BJ (cell line): ENCODE results near the gene ADAM19. TPM values are rescaled to one million over a fixed set of nuclear protein-coding genes. Genes with fewer than 3 reads are reported as not detected.

ENCODE experiments used
- CTCF ChIA-PET: fragments of 350-600 bp; formaldehyde crosslinking; extraction: SDS; loops from one replicate; lab custom pipeline; 2021; ENCODE audit warnings: antibody characterized with exemption, inconsistent platforms; lab: Yijun Ruan, JAX
- POLR2A ChIA-PET: fragments of 300-600 bp; sonication (Branson Sonifier 250); formaldehyde crosslinking; extraction: SDS; loops from one replicate; lab custom pipeline; 2021; ENCODE audit warnings: antibody characterized with exemption; lab: Charles Lee
- DNase-seq: peaks from one replicate; pipeline ENCODE4 v3.0.0-alpha.2; 2011; ENCODE audit warnings: low read depth
- H3K27me3 ChIP-seq: 2 replicates; pipeline ENCODE4 v1.6.0; 2011; ENCODE audit warnings: low read length; ENCODE audit not compliant: control insufficient read depth, insufficient read depth
- H3K36me3 ChIP-seq: 2 replicates; pipeline ENCODE4 v1.5.1; 2011; ENCODE audit warnings: low read length; ENCODE audit not compliant: control insufficient read depth, insufficient read depth
- H3K4me3 ChIP-seq: 2 replicates; pipeline ENCODE4 v1.5.1; 2011; ENCODE audit warnings: low read depth, mild to moderate bottlenecking, control low read depth, low read length
- polyA plus RNA-seq: library from polyadenylated mRNA; depleted of rRNA; stranded (reverse); fragments of >200 nt; gene quantifications from 2 replicates; pipeline ENCODE4 v1.2.3, GENCODE V29; 2011
- TF ChIP-seq, protein P1 (sequence below): IDR thresholded peaks from 2 replicates; pipeline ENCODE4 v1.5.1; 2011; ENCODE audit warnings: low read depth, mild to moderate bottlenecking, control low read depth, inconsistent platforms, low read length, moderate library complexity; ENCODE audit not compliant: insufficient read depth

ADAM19 gene
- polyA plus RNA-seq, 1 experiment = 68.3 TPM

DNA sequence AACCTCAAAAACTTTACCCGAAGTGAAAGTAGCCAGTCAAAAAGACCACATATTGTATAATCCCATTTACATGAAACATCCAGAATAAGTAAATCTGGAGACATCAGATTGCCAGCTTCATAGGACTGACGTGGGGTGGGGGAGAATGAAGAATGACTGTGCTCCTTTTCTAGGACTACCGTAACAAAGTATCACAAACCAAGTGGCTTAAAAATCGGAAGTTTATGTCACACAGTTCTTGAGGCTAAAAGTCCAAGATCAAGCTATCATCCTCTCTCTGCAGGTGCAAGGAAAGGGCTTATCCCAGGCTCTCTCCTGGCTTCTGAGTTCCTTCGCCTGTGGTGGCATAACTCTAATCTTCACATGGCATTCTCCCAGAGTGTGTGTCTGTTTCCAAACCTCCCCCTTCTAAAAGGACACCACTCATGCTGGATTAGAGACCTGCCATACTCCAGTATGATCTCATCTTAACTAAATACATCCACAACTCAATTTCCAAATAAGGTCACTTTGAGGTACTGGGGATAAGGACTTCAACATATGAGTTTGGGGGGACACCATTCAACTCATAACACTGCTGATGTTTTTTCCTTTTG is 25.5 kb downstream of the ADAM19 start:
- DNase-seq = no peak

DNA sequence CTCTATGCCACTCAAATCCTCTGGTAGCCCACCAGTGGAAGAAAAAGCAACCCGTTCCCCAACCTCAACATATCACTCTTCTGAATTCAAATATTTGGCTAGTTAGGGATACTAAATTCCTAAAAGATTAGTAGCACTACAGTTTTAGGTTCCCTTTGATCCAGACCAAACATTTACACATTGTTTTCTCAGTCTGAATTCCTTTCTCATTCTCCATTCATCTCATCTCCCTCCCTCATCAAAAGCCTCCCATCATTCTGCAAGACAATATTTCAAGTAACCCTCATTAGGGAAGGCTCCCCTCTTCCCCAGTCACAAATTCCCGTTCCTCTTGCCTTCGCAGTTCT is 26.3 kb downstream of the ADAM19 start:
- ChIA-PET POLR2A (interaction anchor here (0.6 kb wide), 1 partner anchor 164 kb away, joined by 3 read pairs; no protein-coding TSS in a partner anchor), CTCF (interaction anchor here (1.1 kb wide), 1 partner anchor 194 kb away, joined by 3 read pairs; the partner anchor contains the start of gene LSM11)
- H3K27me3 ChIP-seq = no peaks in the 10 kb centered on the region
- TF ChIP-seq, protein P1, sequence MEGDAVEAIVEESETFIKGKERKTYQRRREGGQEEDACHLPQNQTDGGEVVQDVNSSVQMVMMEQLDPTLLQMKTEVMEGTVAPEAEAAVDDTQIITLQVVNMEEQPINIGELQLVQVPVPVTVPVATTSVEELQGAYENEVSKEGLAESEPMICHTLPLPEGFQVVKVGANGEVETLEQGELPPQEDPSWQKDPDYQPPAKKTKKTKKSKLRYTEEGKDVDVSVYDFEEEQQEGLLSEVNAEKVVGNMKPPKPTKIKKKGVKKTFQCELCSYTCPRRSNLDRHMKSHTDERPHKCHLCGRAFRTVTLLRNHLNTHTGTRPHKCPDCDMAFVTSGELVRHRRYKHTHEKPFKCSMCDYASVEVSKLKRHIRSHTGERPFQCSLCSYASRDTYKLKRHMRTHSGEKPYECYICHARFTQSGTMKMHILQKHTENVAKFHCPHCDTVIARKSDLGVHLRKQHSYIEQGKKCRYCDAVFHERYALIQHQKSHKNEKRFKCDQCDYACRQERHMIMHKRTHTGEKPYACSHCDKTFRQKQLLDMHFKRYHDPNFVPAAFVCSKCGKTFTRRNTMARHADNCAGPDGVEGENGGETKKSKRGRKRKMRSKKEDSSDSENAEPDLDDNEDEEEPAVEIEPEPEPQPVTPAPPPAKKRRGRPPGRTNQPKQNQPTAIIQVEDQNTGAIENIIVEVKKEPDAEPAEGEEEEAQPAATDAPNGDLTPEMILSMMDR = no peak
- no peak overlapping the region for H3K4me3 ChIP-seq
- DNase-seq = no peak
- 0 out of 2 replicates have a peak, but pooled peaks cover 2% of the 10 kb centered on the region for H3K36me3 ChIP-seq

More for the DNA sequence above, 25.5 kb downstream of the ADAM19 start:
- ChIA-PET POLR2A (no interaction called here), CTCF (interaction anchor here (1.4 kb wide), 1 partner anchor 12 kb away, joined by 3 read pairs; no protein-coding TSS in a partner anchor)
- TF ChIP-seq, protein P1 = no peak
- 0 out of 2 replicates have a peak, but pooled peaks cover 2% of the 10 kb centered on the region for H3K36me3 ChIP-seq
- no peaks in the 10 kb centered on the region for H3K27me3 ChIP-seq
- no peak overlapping the region for H3K4me3 ChIP-seq

DNA sequence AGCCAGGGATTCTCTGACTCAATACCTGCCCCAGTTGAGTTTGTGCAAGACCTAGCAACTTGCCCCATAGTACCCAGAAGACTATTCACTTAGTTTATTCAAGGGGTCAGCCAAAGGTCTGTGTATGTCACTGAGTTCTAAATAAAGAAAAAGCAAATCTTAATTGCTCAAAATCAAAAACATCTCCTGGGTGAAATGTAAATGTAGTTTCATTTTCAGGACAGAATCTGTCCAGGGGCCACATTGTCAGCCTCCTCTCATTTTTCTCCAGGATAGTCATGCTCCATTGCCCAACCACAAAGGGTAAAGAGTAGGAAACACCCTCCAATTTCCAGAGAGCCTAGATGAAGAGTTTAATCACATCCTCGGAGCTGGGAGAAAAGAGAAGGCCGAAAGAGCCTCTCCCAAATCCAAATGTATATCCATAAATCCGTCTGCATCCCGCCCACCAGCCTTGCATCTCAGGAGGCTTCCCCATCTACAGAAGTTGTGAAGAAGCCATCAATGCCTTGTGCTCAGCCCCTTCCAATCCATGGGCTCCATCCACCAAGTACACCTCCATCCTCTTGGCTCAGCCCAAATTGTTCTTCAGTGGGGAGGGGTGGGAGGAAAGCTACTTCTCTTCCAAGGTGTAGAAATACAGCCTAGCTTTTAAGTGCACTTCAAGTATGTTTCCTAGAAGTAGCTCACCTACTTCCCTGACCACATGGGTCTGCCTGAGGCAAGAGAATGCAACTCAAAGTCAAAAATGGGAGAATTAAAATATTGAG is 26.9 kb downstream of the ADAM19 start:
- TF ChIP-seq, protein P1 = no peak
- Histone ChIP-seq H3K4me3 (no peak overlapping the region), H3K36me3 (no peaks in the 10 kb centered on the region), H3K27me3 (no peaks in the 10 kb centered on the region)
- ChIA-PET CTCF (interaction anchor here (1.1 kb wide), 1 partner anchor 195 kb away, joined by 3 read pairs; the partner anchor contains the start of gene LSM11), POLR2A (interaction anchor here (0.6 kb wide), 1 partner anchor 164 kb away, joined by 3 read pairs; no protein-coding TSS in a partner anchor)
- DNase-seq = peak; percentile 91

DNA sequence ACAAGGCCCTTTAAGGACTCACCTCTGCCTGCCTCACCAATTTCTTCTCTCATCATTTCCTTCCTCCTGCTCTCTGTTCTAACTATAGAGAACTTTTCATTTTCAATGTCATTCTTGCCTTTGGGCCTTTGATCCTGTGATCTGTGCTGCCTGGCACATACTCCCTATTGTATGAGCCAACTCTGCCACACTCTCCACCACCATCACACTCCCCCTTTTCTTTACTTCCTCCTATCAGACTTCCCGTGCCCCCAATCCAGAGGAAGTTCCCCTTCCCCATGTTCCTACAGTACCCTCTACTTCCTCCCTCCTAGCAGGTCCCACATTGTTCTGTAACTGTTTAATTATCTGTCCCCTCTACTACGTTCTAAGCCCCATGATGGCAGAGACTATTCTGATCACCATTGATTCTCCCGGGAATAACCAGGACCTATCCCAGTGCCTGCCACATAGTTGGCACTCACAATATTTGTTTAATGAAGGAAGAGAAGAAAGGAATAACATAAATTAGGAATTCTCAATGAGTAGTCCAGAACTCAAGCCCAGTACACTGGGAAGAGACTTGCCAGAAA is 27.5 kb downstream of the ADAM19 start:
- no peak for DNase-seq
- TF ChIP-seq, protein P1 = no peak
- ChIA-PET CTCF (no interaction called here), POLR2A (interaction anchor here (0.7 kb wide), 1 partner anchor 20 kb away, joined by 3 read pairs; no protein-coding TSS in a partner anchor)
- no peak overlapping the region for H3K4me3 ChIP-seq
- no peaks in the 10 kb centered on the region for H3K27me3 ChIP-seq
- H3K36me3 ChIP-seq = no peaks in the 10 kb centered on the region
